Omental fat pad (tissue), 4 donors: ENCODE measurements around the gene KIZ. TPM values are rescaled to one million over a fixed set of nuclear protein-coding genes. Genes with fewer than 3 reads are reported as not detected.

ENCODE experiments used
- ATAC-seq: fragments of 150-250 bp; one replicate; pipeline ENCODE4 v1.9.1; 2016; ENCODE audit warnings: mild to moderate bottlenecking, moderate library complexity; ENCODE audit not compliant: low FRiP score
- DNase-seq: peaks from one replicate; pipeline ENCODE4 v3.0.0-alpha.2; 2019; ENCODE audit warnings: low spot score
- CTCF ChIP-seq, 3 donors: fragments of 450-650 bp; IDR thresholded peaks; one replicate each; pipeline ENCODE4 v1.5.1; 2016 to 2017; ENCODE audit warnings: antibody characterized with exemption in 3 of 3, mild to moderate bottlenecking in 3 of 3, moderate library complexity in 2 of 3
- total RNA-seq, 4 donors: library from RNA; depleted of rRNA; stranded (reverse); fragments of >200 nt; gene quantifications; one replicate each; pipeline ENCODE4 v1.1.0, GENCODE V29; 2016

The KIZ gene
- total RNA-seq, 4 donors from 2014 or later, result 19.1 to 33.7 (median 23.7) TPM

DNA sequence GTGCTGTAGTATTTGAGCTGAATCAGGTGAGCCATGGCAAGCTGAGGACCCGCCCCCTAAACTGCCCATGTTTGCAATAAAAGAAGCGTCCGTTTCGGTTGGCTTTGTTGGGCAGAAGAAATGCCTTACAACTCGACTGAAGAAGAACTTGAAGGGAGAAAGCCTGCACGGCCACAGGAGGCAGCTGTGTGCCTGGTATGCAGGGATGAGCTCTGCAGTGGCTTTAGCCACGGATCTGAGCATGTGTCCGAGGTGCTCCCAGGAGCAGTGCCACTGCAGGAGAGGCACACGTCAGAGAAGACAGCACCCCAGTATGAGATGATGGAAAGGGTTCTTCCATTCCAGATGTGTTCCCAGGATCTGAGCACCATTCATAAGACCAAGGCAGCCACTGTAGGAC, 23.5 kb downstream of the KIZ start:
- no peak for ATAC-seq
- TF ChIP-seq CTCF (IDR thresholded peaks at IDR 0.05), result no peak

DNA sequence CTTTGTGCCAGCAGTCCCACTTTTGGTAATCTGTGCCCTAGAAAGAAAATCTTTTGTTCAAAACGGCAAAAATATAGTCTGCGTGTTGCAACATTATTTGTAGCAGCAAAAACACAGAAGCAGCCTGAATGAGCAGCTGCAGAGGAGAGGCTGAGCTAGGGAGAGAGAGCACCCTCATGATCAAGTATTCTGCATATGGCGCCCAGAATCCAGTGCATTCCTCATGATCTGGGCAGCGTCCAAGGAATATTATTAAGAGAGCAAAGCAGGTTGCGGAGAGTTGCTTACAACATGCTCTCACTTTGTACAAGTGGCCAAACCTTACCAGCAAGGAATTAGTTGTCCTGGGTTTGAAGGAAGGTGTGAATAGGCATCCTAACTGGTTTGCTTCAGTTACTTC, 25.9 kb downstream of the KIZ start:
- DNase-seq (no peak), ATAC-seq (no peak)
- TF ChIP-seq CTCF (IDR thresholded peaks at IDR 0.05), result no peak

More for the DNA sequence above, 23.5 kb downstream of the KIZ start:
- DNase-seq, result no peak

GRCh38 chr20:21154692-21155091, 28.8 kb downstream of the KIZ start:
- no peak for ATAC-seq
- DNase-seq, result no peak
- no peak for TF ChIP-seq CTCF (IDR thresholded peaks at IDR 0.05)

DNA sequence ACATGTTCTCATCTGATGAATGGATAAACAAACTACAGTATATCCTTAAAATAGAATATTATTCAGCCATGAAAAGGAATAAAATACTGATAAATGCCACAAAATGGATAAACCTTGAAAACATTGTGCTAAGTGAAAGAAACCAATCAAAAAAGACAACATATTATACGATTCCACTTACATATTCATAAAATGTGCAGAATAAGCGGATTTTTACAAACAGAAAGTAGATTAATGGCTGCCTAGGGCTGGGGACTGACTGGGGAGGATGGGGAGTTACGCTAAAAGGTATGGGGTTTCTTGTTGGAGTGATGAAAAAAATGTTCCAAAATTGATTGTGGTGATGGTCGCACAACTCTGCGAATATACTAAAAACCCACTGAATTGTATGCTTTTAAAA, 29.4 kb downstream of the KIZ start:
- ATAC-seq (no peak), DNase-seq (no peak)
- no peak for TF ChIP-seq CTCF (IDR thresholded peaks at IDR 0.05)

DNA sequence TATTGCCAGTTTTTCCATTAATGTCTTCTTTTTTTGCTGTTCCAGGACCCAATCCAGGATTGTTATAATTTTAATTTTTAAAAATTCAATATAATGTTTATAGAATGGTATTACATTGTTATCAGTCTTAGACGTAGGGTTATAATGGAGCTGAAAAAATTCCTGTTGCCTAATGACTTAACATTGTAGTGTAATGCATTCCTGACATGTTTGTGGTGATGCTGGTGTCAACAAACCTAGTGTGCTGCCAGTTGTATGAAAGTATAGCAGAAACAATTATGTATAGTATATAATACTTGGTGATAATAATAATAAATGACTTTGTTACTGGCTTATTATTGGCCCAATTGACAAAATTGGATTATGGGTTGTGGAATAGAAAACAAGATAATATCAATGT, 30.4 kb downstream of the KIZ start:
- no peak for DNase-seq

DNA sequence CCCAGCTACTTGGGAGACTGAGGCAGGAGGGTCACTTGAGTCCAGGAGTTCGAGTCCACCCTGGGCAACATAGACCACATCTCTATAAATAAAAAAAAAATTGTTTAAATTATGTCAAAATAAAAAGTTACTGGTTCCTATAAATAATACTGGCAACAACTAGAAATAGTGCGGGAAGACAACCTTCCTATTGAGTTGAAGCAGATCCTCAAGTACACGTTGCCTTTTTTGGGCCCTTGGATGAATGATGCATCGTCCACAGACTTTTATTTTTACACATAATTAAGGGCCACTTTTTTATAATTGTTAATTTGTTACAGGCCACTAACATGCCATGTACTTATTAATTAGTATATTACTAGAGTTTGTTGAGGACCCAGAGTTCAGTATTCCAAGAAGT, 31.1 kb downstream of the KIZ start:
- DNase-seq (no peak), ATAC-seq (no peak)
- no peak for TF ChIP-seq CTCF (IDR thresholded peaks at IDR 0.05)

More for the DNA sequence above, 30.4 kb downstream of the KIZ start:
- no peak for TF ChIP-seq CTCF (IDR thresholded peaks at IDR 0.05)
- no peak for ATAC-seq

DNA sequence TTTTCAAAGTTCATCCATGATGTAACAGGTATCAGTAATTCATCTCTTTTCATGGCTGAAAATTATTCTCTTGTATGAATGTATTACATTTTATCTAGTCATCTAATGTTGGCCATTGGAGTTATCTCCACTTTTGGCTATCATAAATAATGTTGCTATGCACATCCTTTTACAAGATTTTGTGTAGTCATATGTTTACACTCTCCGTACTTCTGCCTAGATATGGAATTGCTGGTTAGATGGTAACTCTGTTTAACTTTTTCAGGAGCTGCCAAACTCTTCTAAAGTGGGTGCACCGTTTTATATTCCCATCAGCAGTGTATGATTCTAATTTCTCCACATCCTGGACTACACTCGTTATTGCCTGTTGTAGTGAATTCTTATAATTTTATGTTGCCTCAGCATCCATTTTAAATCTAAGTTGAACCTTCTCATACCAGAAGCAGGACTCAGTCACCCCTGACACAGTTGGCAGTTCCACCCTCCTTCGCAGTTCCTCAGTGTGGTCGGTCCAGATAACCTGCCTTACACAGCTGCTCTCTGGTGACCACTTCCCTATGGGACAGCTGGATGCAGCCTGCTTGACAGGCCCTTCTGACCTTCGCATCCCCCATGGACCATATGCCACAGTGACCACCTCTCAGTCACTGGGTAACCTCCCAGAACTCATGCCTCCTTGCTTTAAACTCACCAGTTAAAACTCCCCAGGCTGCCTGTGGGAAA, 33.9 kb downstream of the KIZ start:
- ATAC-seq (no peak), DNase-seq (no peak)
- no peak for TF ChIP-seq CTCF (IDR thresholded peaks at IDR 0.05)
